Measurements from ENCODE around the gene LRFN5. TPM values are rescaled to one million over a fixed set of nuclear protein-coding genes. Genes with fewer than 3 reads are reported as not detected.
"Not testable (repeated sequence)": the region's sequence is repeated elsewhere in the genome, so short reads cannot be mapped to it uniquely, and the experiment has no call there.

The LRFN5 gene
- total RNA-seq, 1 donor from 2014 or later: 12.0 TPM

DNA sequence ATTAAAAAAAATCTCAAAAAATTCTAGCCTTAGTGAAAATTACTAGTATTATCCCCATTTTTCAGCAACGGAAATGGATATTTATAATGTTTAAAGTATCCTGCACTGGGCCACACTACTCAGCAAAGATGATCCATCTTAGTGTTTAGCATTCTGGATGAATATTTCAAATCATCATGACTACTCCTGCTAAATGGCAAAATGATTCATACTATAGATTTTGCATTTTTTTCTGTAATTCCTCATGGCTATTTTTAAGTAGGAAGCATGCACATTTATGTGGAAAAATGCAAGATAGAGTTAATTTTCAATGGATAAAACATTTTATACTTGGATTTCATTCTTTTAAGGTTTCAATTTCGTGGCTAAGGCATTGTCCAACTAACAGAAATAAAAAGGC is 59.6 kb downstream of the LRFN5 start:
- Histone ChIP-seq H3K4me3 (ENCODE audit: low read length in 3 of 3) (no peak overlapping the region), H3K4me1 (ENCODE audit: control insufficient read depth in 3 of 3, insufficient read depth in 3 of 3, low read length in 3 of 3) (no peaks in the 10 kb centered on the region), H3K27ac (ENCODE audit: low read depth, low read length) (no peak overlapping the region), H3K36me3 (ENCODE audit: control insufficient read depth in 3 of 3, insufficient read depth in 3 of 3, low read length in 3 of 3) (no peaks in the 10 kb centered on the region), H3K27me3 (ENCODE audit: control insufficient read depth in 3 of 3, insufficient read depth in 3 of 3, low read length in 3 of 3) (no peaks in the 10 kb centered on the region), H3K9me3 (ENCODE audit: control insufficient read depth in 3 of 3, low read length in 3 of 3) (no peaks in the 10 kb centered on the region), H3K9ac (ENCODE audit: low read depth in 1 of 3, low read length in 3 of 3) (no peak overlapping the region)

DNA sequence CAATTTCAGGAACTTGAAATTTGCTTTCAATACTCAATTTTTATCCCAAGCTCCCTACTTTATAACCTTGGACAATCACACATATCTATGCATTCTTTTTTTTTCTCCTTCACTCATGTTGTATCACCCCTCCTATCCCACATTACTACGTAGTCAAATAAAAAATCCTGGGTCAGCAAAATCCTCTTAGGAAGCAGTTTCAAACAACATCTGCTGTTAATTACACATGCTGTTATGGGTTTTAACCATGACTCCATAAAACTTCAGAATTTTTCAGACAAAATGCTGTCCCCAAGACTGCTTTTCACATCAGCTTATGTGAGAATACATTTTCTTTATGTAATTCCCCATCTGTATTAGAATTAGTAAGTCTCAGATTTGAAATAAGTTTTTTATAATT is 61.7 kb downstream of the LRFN5 start:
- Histone ChIP-seq H3K27ac (ENCODE audit: low read depth, low read length) (no peak overlapping the region), H3K4me1 (ENCODE audit: control insufficient read depth in 3 of 3, insufficient read depth in 3 of 3, low read length in 3 of 3) (no peaks in the 10 kb centered on the region), H3K9ac (ENCODE audit: low read depth in 1 of 3, low read length in 3 of 3) (no peak overlapping the region), H3K27me3 (ENCODE audit: control insufficient read depth in 3 of 3, insufficient read depth in 3 of 3, low read length in 3 of 3) (no peaks in the 10 kb centered on the region), H3K4me3 (ENCODE audit: low read length in 3 of 3) (no peak overlapping the region), H3K36me3 (ENCODE audit: control insufficient read depth in 3 of 3, insufficient read depth in 3 of 3, low read length in 3 of 3) (no peaks in the 10 kb centered on the region), H3K9me3 (ENCODE audit: control insufficient read depth in 3 of 3, low read length in 3 of 3) (no peaks in the 10 kb centered on the region)

DNA sequence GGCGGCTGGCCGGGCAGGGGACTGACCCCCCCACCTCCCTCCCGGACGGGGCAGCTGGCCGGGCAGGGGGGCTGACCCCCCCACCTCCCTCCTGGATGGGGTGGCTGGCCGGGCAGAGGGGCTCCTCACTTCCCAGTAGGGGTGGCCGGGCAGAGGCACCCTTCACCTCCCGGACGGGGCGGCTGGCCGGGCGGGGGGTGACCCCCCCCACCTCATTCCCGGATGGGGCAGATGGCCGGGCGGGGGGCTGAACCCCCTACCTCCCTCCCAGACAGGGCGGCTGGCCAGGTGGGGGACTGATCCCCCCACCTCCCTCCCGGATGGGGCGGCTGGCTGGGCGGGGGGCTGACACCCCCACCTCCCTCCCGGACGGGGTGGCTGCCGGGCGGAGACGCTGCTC is 66.9 kb downstream of the LRFN5 start:
- H3K9me3 ChIP-seq (ENCODE audit: control insufficient read depth in 3 of 3, low read length in 3 of 3); H3K36me3 ChIP-seq (ENCODE audit: control insufficient read depth in 3 of 3, insufficient read depth in 3 of 3, low read length in 3 of 3); H3K4me3 ChIP-seq (ENCODE audit: low read length in 3 of 3); H3K27me3 ChIP-seq (ENCODE audit: control insufficient read depth in 3 of 3, insufficient read depth in 3 of 3, low read length in 3 of 3); H3K27ac ChIP-seq (ENCODE audit: low read depth, low read length); H3K4me1 ChIP-seq (ENCODE audit: control insufficient read depth in 3 of 3, insufficient read depth in 3 of 3, low read length in 3 of 3); H3K9ac ChIP-seq (ENCODE audit: low read depth in 1 of 3, low read length in 3 of 3): not testable (repeated sequence)

DNA sequence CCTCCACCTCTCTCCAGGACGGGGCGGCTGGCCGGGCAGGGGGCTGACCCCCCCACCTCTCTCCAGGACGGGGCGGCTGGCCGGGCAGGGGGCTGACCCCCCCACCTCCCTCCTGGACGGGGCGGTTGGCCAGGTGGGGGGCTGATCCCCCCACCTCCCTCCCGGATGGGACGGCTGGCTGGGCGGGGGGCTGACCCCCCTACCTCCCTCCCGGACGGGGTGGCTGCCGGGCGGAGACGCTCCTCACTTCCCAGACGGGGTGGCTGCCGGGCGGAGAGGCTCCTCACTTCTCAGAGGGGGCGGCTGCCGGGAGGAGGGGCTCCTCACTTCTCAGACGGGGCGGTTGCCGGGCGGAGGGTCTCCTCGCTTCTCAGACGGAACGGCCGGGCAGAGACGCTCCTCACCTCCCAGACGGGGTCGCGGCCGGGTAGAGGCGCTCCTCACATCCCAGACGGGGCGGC is 67.9 kb downstream of the LRFN5 start:
- not testable (repeated sequence) for H3K27ac ChIP-seq (ENCODE audit: low read depth, low read length); H3K4me1 ChIP-seq (ENCODE audit: control insufficient read depth in 3 of 3, insufficient read depth in 3 of 3, low read length in 3 of 3); H3K9me3 ChIP-seq (ENCODE audit: control insufficient read depth in 3 of 3, low read length in 3 of 3); H3K36me3 ChIP-seq (ENCODE audit: control insufficient read depth in 3 of 3, insufficient read depth in 3 of 3, low read length in 3 of 3); H3K4me3 ChIP-seq (ENCODE audit: low read length in 3 of 3); H3K9ac ChIP-seq (ENCODE audit: low read depth in 1 of 3, low read length in 3 of 3); H3K27me3 ChIP-seq (ENCODE audit: control insufficient read depth in 3 of 3, insufficient read depth in 3 of 3, low read length in 3 of 3)

DNA sequence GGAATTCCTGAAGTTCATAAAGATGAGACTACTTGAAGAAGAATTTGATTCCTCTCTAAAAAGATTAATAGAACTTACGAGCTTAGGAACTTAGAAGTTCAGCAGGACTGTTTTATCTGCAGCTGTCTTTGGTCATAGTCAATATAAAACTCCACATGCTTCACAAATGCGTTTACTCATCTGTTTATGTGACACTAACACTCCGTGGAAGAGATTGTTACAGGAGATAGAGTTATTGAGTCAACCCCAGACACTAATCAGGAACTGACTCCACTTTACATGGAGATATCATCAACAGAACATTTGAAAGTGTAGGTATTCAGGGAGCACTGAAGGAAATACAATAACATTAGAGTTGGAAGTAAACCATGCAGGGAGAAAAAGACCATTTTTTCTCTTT is 92.8 kb downstream of the LRFN5 start:
- Histone ChIP-seq H3K4me3 (ENCODE audit: low read length in 3 of 3) (no peak overlapping the region), H3K4me1 (ENCODE audit: control insufficient read depth in 3 of 3, insufficient read depth in 3 of 3, low read length in 3 of 3) (no peaks in the 10 kb centered on the region), H3K9me3 (ENCODE audit: control insufficient read depth in 3 of 3, low read length in 3 of 3) (no peaks in the 10 kb centered on the region), H3K27me3 (ENCODE audit: control insufficient read depth in 3 of 3, insufficient read depth in 3 of 3, low read length in 3 of 3) (no peaks in the 10 kb centered on the region), H3K36me3 (ENCODE audit: control insufficient read depth in 3 of 3, insufficient read depth in 3 of 3, low read length in 3 of 3) (no peaks in the 10 kb centered on the region), H3K27ac (ENCODE audit: low read depth, low read length) (no peak overlapping the region), H3K9ac (ENCODE audit: low read depth in 1 of 3, low read length in 3 of 3) (no peak overlapping the region)

DNA sequence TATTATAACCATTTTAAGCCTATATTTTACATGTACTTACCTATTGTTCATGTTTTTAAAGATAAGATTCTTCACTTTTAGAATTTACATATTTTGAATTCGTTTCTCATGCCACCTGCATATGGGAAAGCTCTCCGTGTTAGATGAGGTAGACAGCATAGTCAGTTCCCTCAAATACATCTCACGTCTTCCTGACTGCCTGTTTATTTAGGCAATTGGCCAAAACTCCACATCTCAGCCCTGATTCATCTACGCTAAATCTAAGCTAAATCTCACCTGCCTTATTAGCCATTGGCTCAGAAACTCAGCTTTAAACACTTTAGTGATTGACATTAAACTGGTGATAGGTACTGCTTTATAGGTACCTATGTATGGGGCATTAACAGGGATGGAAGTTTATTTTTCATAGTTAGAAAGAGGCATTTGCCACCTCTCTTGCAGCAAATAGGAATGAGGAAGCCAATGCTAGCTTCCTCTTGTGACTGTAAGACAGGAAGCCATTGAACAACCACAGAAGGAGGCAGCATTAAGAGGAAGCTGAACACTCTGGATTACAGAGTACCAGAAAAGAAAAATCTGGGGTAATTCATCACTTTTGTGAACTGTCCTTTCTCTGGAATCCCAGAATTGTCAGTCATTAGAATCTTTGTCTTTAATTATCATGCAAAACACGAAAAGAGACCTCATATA is 111.9 kb downstream of the LRFN5 start:
- Histone ChIP-seq H3K4me3 (ENCODE audit: low read length in 3 of 3) (no peak overlapping the region), H3K9ac (ENCODE audit: low read depth in 1 of 3, low read length in 3 of 3) (no peak overlapping the region), H3K27me3 (ENCODE audit: control insufficient read depth in 3 of 3, insufficient read depth in 3 of 3, low read length in 3 of 3) (no peaks in the 10 kb centered on the region), H3K36me3 (ENCODE audit: control insufficient read depth in 3 of 3, insufficient read depth in 3 of 3, low read length in 3 of 3) (no peaks in the 10 kb centered on the region), H3K4me1 (ENCODE audit: control insufficient read depth in 3 of 3, insufficient read depth in 3 of 3, low read length in 3 of 3) (no peaks in the 10 kb centered on the region), H3K27ac (ENCODE audit: low read depth, low read length) (no peak overlapping the region), H3K9me3 (ENCODE audit: control insufficient read depth in 3 of 3, low read length in 3 of 3) (no peaks in the 10 kb centered on the region)

DNA sequence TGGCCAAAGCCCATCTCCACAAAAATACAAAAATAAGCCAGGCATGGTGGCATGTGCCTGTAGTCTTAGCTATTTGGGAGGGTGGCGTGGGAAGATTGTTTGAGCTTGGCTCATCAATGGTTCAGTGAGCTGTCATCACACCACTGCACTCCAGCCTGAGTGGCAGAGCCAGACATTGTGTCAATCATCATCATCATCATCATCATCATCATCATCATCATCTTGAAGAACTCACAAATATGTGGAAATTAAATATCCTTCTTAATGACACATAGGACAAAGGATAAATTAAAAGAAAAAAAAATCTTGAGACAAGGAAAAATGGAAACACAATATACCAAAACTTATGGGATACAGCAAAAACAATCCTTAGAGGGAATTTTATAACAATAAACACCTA is 132.5 kb downstream of the LRFN5 start:
- Histone ChIP-seq H3K27me3 (ENCODE audit: control insufficient read depth in 3 of 3, insufficient read depth in 3 of 3, low read length in 3 of 3) (no peaks in the 10 kb centered on the region), H3K9me3 (ENCODE audit: control insufficient read depth in 3 of 3, low read length in 3 of 3) (no peaks in the 10 kb centered on the region), H3K27ac (ENCODE audit: low read depth, low read length) (no peak overlapping the region), H3K9ac (ENCODE audit: low read depth in 1 of 3, low read length in 3 of 3) (no peak overlapping the region), H3K4me3 (ENCODE audit: low read length in 3 of 3) (no peak overlapping the region), H3K36me3 (ENCODE audit: control insufficient read depth in 3 of 3, insufficient read depth in 3 of 3, low read length in 3 of 3) (no peaks in the 10 kb centered on the region), H3K4me1 (ENCODE audit: control insufficient read depth in 3 of 3, insufficient read depth in 3 of 3, low read length in 3 of 3) (no peaks in the 10 kb centered on the region)

DNA sequence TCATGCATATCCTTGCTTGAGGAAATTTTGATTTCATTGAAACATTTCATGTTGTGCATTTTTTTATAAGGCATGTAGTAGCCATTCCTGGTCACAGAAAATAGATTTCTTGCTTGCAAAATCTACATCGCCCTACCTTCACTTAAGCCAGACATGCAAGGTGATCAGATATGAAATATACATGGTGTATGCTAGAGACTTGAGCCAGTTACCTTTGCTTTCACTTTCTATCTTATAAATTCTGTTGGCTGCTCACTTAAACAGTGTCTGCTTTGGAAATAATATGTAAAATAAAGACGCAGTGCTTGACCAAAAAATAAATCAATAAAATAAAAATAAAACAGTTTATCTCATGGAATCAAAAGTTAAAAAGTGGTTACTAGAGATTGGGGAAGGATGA is 136.5 kb downstream of the LRFN5 start:
- Histone ChIP-seq H3K9me3 (ENCODE audit: control insufficient read depth in 3 of 3, low read length in 3 of 3) (no peaks in the 10 kb centered on the region), H3K27ac (ENCODE audit: low read depth, low read length) (no peak overlapping the region), H3K9ac (ENCODE audit: low read depth in 1 of 3, low read length in 3 of 3) (no peak overlapping the region), H3K36me3 (ENCODE audit: control insufficient read depth in 3 of 3, insufficient read depth in 3 of 3, low read length in 3 of 3) (no peaks in the 10 kb centered on the region), H3K27me3 (ENCODE audit: control insufficient read depth in 3 of 3, insufficient read depth in 3 of 3, low read length in 3 of 3) (no peaks in the 10 kb centered on the region), H3K4me3 (ENCODE audit: low read length in 3 of 3) (no peak overlapping the region), H3K4me1 (ENCODE audit: control insufficient read depth in 3 of 3, insufficient read depth in 3 of 3, low read length in 3 of 3) (no peaks in the 10 kb centered on the region)

DNA sequence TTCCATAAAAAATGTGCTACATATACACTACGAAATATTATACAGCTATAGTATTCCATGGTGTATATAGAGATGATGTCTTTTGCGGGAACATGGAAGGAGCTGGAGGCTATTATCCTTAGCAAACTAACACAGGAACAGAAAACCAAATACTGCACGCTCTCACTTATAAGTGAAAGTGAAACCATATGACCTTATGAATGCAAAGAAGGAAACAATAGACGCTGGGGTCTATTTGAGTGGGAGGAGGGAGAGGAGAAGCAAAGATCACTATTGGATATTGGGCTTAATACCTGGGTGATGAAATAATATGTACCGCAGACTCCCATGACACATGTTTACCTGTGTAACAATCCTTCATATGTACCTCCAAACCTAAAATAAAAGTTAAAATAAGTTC is 142.8 kb downstream of the LRFN5 start:
- Histone ChIP-seq H3K27me3 (ENCODE audit: control insufficient read depth in 3 of 3, insufficient read depth in 3 of 3, low read length in 3 of 3) (no peaks in the 10 kb centered on the region), H3K4me1 (ENCODE audit: control insufficient read depth in 3 of 3, insufficient read depth in 3 of 3, low read length in 3 of 3) (no peaks in the 10 kb centered on the region), H3K4me3 (ENCODE audit: low read length in 3 of 3) (peak overlapping the region in 2 of 3 donors; percentile 18 to 75), H3K9ac (ENCODE audit: low read depth in 1 of 3, low read length in 3 of 3) (no peak overlapping the region), H3K9me3 (ENCODE audit: control insufficient read depth in 3 of 3, low read length in 3 of 3) (no peaks in the 10 kb centered on the region), H3K27ac (ENCODE audit: low read depth, low read length) (no peak overlapping the region), H3K36me3 (ENCODE audit: control insufficient read depth in 3 of 3, insufficient read depth in 3 of 3, low read length in 3 of 3) (no peaks in the 10 kb centered on the region)

DNA sequence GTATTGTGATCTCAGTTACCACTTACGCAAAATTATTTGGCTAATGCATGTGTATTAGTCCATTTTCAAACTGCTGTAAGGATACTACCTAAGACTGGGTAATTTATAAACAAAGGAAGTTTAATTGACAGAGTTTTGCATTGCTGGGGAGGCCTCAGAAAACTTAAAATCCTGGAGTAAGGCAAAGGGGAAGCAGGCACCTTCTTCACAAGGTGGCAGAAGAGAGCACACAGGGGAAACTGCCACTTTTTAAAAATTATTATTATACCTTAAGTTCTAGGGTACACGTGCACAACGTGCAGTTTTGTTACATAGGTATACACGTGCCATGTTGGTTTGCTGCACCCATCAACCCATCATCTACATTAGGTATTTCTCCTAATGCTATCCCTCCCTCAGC is 143.9 kb downstream of the LRFN5 start:
- H3K27me3 ChIP-seq (ENCODE audit: control insufficient read depth in 3 of 3, insufficient read depth in 3 of 3, low read length in 3 of 3); H3K4me1 ChIP-seq (ENCODE audit: control insufficient read depth in 3 of 3, insufficient read depth in 3 of 3, low read length in 3 of 3); H3K27ac ChIP-seq (ENCODE audit: low read depth, low read length); H3K9ac ChIP-seq (ENCODE audit: low read depth in 1 of 3, low read length in 3 of 3); H3K4me3 ChIP-seq (ENCODE audit: low read length in 3 of 3); H3K36me3 ChIP-seq (ENCODE audit: control insufficient read depth in 3 of 3, insufficient read depth in 3 of 3, low read length in 3 of 3); H3K9me3 ChIP-seq (ENCODE audit: control insufficient read depth in 3 of 3, low read length in 3 of 3): not testable (repeated sequence)
